Smooth muscle cell (in vitro differentiated cells): ENCODE results near the gene AFAP1. TPM values are rescaled to one million over a fixed set of nuclear protein-coding genes. Genes with fewer than 3 reads are reported as not detected.

Experiments used
- DNase-seq: peaks from one replicate; lab custom pipeline; 2025; ENCODE audit not compliant: unreplicated experiment; lab: John Stamatoyannopoulos, UW
- H2AFZ ChIP-seq: fragments of 200-600 bp; sonication (generic); 2 replicates; pipeline ENCODE4 v1.6.0; 2016; ENCODE audit warnings: antibody characterized with exemption, low read depth, mild to moderate bottlenecking
- H3F3A ChIP-seq: fragments of 200-600 bp; sonication (generic); 2 replicates; pipeline ENCODE4 v1.6.0; 2017; ENCODE audit warnings: antibody characterized with exemption, low read depth
- H3K27ac ChIP-seq: fragments of 200-600 bp; sonication (generic); 2 replicates; pipeline ENCODE4 v1.5.1; 2016; ENCODE audit warnings: low read depth, mild to moderate bottlenecking
- H3K27me3 ChIP-seq: fragments of 200-600 bp; sonication (generic); 2 replicates; pipeline ENCODE4 v1.6.1; 2016; ENCODE audit warnings: low read depth, mild to moderate bottlenecking
- H3K36me3 ChIP-seq: fragments of 200-600 bp; sonication (generic); 2 replicates; pipeline ENCODE4 v1.5.1; 2016; ENCODE audit warnings: low read depth
- H3K4me1 ChIP-seq: fragments of 200-600 bp; sonication (generic); 2 replicates; pipeline ENCODE4 v1.5.1; 2016; ENCODE audit warnings: low read depth
- H3K4me2 ChIP-seq: fragments of 200-600 bp; sonication (generic); 2 replicates; pipeline ENCODE4 v1.6.0; 2016; ENCODE audit warnings: mild to moderate bottlenecking
- H3K4me3 ChIP-seq: fragments of 200-600 bp; sonication (generic); 2 replicates; pipeline ENCODE4 v1.5.1; 2016; ENCODE audit warnings: mild to moderate bottlenecking
- H3K79me2 ChIP-seq: fragments of 200-600 bp; sonication (generic); 2 replicates; pipeline ENCODE4 v1.6.0; 2016; ENCODE audit warnings: low read depth, mild to moderate bottlenecking
- H3K9ac ChIP-seq: fragments of 200-600 bp; sonication (generic); 2 replicates; pipeline ENCODE4 v1.6.0; 2016; ENCODE audit warnings: low read depth
- H3K9me3 ChIP-seq: fragments of 200-600 bp; sonication (generic); replicated peaks from 2 replicates; pipeline ENCODE4 v1.5.1; 2016; ENCODE audit warnings: low read depth
- H4K20me1 ChIP-seq: fragments of 200-600 bp; sonication (generic); 2 replicates; pipeline ENCODE4 v1.6.0; 2016; ENCODE audit warnings: low read depth
- WGBS: methylation state at CpG from one replicate; pipeline ENCODE4 v1.1.7; 2016; ENCODE audit warnings: low lambda C conversion rate; 5-methylcytosine and 5-hydroxymethylcytosine counted together
- polyA plus RNA-seq: library from polyadenylated mRNA; unstranded; fragments of >200 nt; fragmentation: Nextera tagmentation; extraction: Ambion mirVana; gene quantifications from 2 replicates; pipeline ENCODE4 v1.2.1, GENCODE V29; 2016
- total RNA-seq: library from RNA; depleted of rRNA; stranded (reverse); fragments of >200 nt; gene quantifications from 2 replicates; pipeline ENCODE4 v1.2.3, GENCODE V29; 2014
- TF ChIP-seq, protein P1 (sequence below): fragments of 200-600 bp; sonication (generic); IDR thresholded peaks from 2 replicates; pipeline ENCODE4 v1.5.1; 2017; ENCODE audit warnings: borderline replicate concordance, mild to moderate bottlenecking, antibody characterized with exemption; ENCODE audit not compliant: insufficient read depth, poor library complexity, severe bottlenecking

Gene AFAP1
- total and polyA plus RNA-seq, 2 experiments from 2014 or later: 12.6 to 24.8 TPM

DNA sequence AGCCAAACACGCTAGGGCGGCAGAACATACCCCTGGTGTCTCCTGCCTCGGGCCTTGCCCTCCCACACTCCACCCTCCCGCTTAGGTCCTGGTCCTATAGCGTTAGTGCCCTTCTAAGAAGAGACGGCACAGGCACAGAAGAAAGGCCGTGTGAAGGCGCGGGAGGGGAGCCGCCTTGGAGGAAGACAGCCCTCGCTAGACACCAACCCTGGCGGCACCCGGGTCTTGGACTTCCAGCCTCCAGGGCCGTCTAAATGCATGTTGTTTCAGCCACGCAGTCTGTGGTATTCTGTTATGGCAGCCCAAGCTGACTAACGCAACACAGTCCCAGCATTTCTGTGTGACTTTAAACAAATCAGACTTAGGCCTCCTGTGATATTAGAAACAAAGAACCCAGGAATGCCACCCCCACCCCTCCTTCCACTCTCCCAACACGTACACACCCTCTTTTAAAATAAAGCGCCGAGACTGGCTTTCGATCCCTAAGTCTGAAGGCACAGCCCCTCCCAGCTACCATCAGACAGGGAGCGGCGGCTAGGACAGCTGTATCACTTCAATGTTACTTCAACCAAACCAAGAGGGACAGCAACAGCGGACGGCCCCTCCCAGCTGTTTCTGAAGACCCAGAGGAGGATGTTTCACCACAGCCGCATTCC is 128.0 kb downstream of the AFAP1 start:
- H3K27ac ChIP-seq: no peak overlapping the region
- no peak overlapping the region for H3K4me3 ChIP-seq
- no peak overlapping the region for H3K4me2 ChIP-seq
- H3K79me2 ChIP-seq: no peaks in the 10 kb centered on the region
- H3K9ac ChIP-seq: no peak overlapping the region
- H4K20me1 ChIP-seq: peaks cover 23% of the 10 kb centered on the region
- no peaks in the 10 kb centered on the region for H3K9me3 ChIP-seq
- no peaks in the 10 kb centered on the region for H3K27me3 ChIP-seq
- H3K36me3 ChIP-seq: peaks cover 19% of the 10 kb centered on the region
- no peak overlapping the region for H2AFZ ChIP-seq
- WGBS: 78% methylated on average over 25 of the region's 25 CpGs
- DNase-seq: no peak
- TF ChIP-seq, protein P1, sequence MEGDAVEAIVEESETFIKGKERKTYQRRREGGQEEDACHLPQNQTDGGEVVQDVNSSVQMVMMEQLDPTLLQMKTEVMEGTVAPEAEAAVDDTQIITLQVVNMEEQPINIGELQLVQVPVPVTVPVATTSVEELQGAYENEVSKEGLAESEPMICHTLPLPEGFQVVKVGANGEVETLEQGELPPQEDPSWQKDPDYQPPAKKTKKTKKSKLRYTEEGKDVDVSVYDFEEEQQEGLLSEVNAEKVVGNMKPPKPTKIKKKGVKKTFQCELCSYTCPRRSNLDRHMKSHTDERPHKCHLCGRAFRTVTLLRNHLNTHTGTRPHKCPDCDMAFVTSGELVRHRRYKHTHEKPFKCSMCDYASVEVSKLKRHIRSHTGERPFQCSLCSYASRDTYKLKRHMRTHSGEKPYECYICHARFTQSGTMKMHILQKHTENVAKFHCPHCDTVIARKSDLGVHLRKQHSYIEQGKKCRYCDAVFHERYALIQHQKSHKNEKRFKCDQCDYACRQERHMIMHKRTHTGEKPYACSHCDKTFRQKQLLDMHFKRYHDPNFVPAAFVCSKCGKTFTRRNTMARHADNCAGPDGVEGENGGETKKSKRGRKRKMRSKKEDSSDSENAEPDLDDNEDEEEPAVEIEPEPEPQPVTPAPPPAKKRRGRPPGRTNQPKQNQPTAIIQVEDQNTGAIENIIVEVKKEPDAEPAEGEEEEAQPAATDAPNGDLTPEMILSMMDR: no peak
- peaks cover 13% of the 10 kb centered on the region for H3F3A ChIP-seq
- peaks cover 9% of the 10 kb centered on the region for H3K4me1 ChIP-seq

GRCh38 chr4:7810783-7811535 is 128.7 kb downstream of the AFAP1 start:
- H3K9me3 ChIP-seq: no peaks in the 10 kb centered on the region
- no peak overlapping the region for H2AFZ ChIP-seq
- no peak overlapping the region for H3K4me2 ChIP-seq
- H3K9ac ChIP-seq: no peak overlapping the region
- H3K4me1 ChIP-seq: peaks cover 11% of the 10 kb centered on the region
- no peaks in the 10 kb centered on the region for H3K79me2 ChIP-seq
- no peaks in the 10 kb centered on the region for H3K27me3 ChIP-seq
- peaks cover 13% of the 10 kb centered on the region for H3F3A ChIP-seq
- H3K4me3 ChIP-seq: no peak overlapping the region
- DNase-seq: no peak
- H4K20me1 ChIP-seq: peaks cover 23% of the 10 kb centered on the region
- H3K27ac ChIP-seq: no peak overlapping the region
- 92% methylated on average over 36 of the region's 36 CpGs for WGBS
- peaks cover 19% of the 10 kb centered on the region for H3K36me3 ChIP-seq
- TF ChIP-seq, protein P1: no peak

DNA sequence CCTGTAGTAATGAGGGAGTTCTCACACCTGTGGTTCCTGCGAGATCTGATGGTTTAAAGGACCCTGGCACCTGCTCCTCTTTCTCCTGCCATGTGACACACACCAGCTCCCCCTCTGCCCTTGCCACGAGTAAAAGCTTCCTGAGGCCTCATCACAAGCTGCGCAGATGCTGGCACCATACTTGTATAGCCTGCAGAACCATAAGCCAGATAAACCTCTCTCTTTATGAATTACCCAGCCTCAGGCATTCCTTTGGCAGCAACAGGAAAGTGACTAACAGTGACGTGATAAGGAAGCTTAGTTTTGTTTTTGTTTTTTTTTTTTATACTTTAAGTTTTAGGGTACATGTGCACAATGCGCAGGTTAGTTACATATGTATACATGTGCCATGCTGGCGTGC is 130.9 kb downstream of the AFAP1 start:
- Histone ChIP-seq H3K27me3 (no peaks in the 10 kb centered on the region), H4K20me1 (peaks cover 17% of the 10 kb centered on the region), H3K27ac (peak overlapping the region; percentile 52), H2AFZ (no peak overlapping the region), H3K79me2 (no peaks in the 10 kb centered on the region), H3K4me2 (no peak overlapping the region), H3K9me3 (no peaks in the 10 kb centered on the region), H3K4me3 (no peak overlapping the region), H3K9ac (no peak overlapping the region), H3K36me3 (peaks cover 14% of the 10 kb centered on the region), H3F3A (peaks cover 13% of the 10 kb centered on the region), H3K4me1 (peaks cover 24% of the 10 kb centered on the region)
- TF ChIP-seq, protein P1: no peak
- 66% methylated on average over 6 of the region's 6 CpGs for WGBS
- no peak for DNase-seq

GRCh38 chr4:7808181-7808580 is 131.5 kb downstream of the AFAP1 start:
- Histone ChIP-seq H3K9ac (no peak overlapping the region), H4K20me1 (peaks cover 16% of the 10 kb centered on the region), H3F3A (peaks cover 13% of the 10 kb centered on the region), H3K4me1 (peaks cover 24% of the 10 kb centered on the region), H3K4me3 (no peak overlapping the region), H3K36me3 (peaks cover 14% of the 10 kb centered on the region), H3K27ac (peak overlapping the region; percentile 52), H3K79me2 (no peaks in the 10 kb centered on the region), H3K27me3 (no peaks in the 10 kb centered on the region), H2AFZ (no peak overlapping the region), H3K9me3 (no peaks in the 10 kb centered on the region), H3K4me2 (no peak overlapping the region)
- DNase-seq: no peak
- 98% methylated on average over 8 of the region's 8 CpGs for WGBS
- TF ChIP-seq, protein P1: no peak
